Measurements from ENCODE around the gene KIAA2012. TPM values are rescaled to one million over a fixed set of nuclear protein-coding genes. Genes with fewer than 3 reads are reported as not detected.

Gene KIAA2012
- total RNA-seq, 1 donor from 2014 or later, result not detected

GRCh38 chr2:202108345-202108744 is 35.3 kb downstream of the KIAA2012 start:
- no peak for DNase-seq (ENCODE audit: low spot score)
- intact Hi-C loops (cut with DNase I), result no loop called here

DNA sequence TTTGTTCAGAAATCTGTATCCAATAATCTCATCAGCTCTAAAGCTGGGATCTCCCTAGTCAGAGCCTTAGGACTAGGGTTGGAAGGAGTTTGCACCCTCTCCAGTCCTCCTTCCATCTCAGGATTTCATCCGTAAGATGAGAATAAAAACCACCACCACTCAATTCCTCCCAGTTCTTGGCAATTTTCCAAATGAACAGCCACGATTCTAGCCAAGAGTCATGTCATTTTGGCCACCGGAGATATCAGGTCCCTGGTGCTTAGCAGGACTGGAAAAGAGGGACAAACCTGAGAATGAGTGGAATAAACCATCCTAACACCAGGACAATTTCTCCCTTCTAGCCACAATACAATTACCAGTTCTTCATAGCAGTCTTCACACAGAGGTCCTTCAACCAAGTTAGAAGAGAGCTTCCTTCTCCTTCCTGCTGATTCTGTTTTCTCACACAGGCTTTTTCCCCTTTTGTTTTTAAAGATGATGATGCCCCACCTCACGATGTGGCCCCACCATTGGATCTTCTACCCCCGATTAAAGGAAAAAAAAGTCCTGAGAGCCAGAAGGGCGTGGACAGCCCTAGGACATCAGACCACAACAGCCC is 36.2 kb downstream of the KIAA2012 start:
- intact Hi-C loops (cut with DNase I), result no loop called here
- DNase-seq (ENCODE audit: low spot score), result no peak

- DNase-seq (ENCODE audit: low spot score), result no peak
- intact Hi-C loops (cut with DNase I), result loop anchor here (5.0 kb wide), 1 partner anchor 63 kb away; no protein-coding TSS in a partner anchor
These were observed 36.7 kb downstream of the KIAA2012 start for GRCh38 chr2:202109737-202110184.

DNA sequence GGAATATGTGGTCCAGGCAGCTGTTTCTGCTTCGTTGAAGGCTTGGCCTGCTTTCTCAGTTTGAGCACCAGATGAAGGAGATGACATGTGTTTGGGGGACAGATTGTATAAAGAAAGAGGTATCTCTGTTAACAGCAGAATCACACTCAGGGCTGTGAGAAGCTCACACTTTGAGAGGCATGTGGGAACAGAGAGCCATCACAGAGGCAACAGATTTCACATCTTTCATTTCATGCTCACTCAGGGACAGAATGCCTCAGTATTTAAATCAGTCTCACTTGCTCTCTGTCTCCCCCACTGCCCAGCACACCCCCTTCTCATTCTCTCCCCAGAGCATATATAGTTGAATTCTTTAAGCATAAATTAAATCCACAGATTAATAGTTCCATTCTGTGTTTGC is 37.4 kb downstream of the KIAA2012 start:
- intact Hi-C loops (cut with DNase I), result loop anchor here (5.0 kb wide), 1 partner anchor 62 kb away; no protein-coding TSS in a partner anchor
- DNase-seq (ENCODE audit: low spot score), result no peak

DNA sequence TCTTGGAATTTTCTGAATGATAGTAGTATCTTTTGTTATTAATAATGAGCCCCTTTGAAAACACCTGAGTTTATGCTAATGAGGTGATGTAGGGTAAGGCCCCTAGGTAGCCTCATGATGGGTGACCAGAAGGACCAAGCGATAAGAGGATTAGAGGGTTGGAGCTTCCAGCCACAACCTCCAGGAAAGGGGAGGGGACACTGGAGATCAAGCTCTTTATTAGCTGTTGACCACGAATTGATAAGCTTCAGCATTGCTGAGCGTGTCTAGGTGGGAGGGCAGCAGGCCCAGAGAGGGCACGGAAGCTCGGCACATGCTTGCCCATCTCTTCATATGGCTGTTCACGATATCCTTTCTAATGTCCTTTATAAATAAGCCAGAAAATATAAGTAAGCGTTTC is 39.0 kb downstream of the KIAA2012 start:
- intact Hi-C loops (cut with DNase I), result loop anchor here (5.0 kb wide), 1 partner anchor 60 kb away; no protein-coding TSS in a partner anchor
- DNase-seq (ENCODE audit: low spot score), result no peak

DNA sequence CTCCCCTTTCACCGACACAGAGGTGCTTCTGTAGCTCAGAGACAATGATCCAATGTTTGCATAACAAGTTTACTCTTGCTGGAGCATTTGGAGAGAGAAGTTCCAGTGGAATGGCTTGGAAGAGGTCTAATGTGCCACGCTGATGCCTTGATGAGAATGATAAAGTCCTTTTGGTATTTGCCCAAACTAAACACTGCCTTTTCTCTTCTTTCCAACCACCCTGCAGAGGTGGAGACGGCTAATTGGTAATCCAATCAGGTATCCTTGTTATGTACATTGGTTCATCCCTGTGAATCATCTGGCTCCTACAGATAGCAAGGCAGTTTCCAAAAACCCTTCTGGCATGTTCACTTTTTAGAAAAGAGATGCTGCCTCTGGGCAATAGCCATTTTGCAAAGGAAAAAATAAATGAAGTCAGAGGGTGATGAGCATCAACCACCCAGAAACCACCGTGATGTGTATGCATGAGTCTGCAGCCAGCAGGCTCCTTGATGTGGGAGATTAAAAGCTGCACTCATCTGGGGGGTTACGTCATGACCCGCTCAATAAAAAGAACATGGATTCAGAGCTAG is 40.6 kb downstream of the KIAA2012 start:
- intact Hi-C loops (cut with DNase I), result loop anchor here (5.0 kb wide), 1 partner anchor 59 kb away; no protein-coding TSS in a partner anchor
- no peak for DNase-seq (ENCODE audit: low spot score)

DNA sequence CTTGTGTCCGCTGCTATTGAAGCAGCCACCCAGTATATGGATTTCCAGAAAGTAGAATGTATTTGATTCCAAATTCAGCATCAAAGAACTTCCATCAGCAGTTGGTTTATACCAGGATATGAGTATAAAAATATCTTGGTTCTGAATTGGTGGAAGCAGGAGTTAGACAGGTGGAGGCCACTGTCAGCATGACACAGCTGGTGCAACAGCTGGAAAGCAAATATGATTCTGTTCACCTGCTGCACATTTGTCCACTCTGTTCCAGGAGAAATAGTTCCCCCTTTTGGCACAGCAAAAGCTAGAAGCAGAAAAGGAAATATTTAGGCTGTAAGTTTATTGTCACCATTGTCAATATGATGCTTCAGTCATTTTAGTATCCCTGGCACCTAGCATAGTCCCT is 41.2 kb downstream of the KIAA2012 start:
- DNase-seq (ENCODE audit: low spot score), result no peak
- intact Hi-C loops (cut with DNase I), result loop anchor here (5.0 kb wide), 1 partner anchor 58 kb away; no protein-coding TSS in a partner anchor

GRCh38 chr2:202114795-202115194 is 41.7 kb downstream of the KIAA2012 start:
- DNase-seq (ENCODE audit: low spot score), result no peak
- intact Hi-C loops (cut with DNase I), result loop anchor here (5.0 kb wide), 1 partner anchor 58 kb away; no protein-coding TSS in a partner anchor

DNA sequence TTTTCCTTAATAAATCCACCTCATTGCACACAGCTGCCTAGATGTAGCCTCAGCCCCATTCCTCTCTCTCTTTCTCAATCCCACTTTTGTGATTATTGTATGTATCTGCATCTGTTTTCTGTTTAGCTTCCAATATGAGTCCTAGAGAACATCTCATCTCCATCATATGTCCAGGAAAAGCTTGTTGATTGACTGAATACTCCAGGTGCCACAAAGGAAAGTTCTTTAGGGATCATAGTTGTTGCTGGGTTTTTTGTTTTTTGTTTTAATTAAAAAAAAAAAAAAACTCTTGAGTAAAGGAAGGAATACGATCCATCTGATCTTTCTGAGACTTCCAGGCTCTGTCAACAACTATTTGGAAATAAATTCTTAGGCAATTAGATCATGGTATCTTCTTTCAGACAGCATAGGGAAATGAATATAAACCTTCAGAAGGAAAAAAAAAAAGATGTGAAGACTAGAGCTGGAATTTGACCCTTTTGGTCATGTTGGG is 42.5 kb downstream of the KIAA2012 start:
- intact Hi-C loops (cut with DNase I), result no loop called here
- no peak for DNase-seq (ENCODE audit: low spot score)

GRCh38 chr2:202116691-202117090 is 43.6 kb downstream of the KIAA2012 start:
- intact Hi-C loops (cut with DNase I), result no loop called here
- DNase-seq (ENCODE audit: low spot score), result no peak

DNA sequence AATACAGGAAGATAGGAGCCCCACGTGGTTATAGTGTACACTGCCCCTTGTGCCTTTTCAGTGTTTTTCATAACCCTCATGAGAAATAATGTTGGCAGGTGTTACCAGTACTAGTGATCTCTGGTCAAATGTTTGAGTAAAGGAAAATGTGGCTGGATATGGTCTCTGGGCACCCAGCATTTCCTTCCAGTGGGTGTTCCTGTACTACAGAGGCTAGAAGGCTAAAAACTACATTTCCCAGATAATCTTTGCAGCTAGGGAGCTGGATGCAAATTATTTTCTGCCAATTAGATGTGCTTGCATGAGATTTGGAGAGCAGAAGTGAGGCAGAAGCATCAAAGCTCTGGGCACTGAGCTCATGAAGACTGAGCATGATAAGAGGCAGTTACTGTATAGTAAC is 45.1 kb downstream of the KIAA2012 start:
- DNase-seq (ENCODE audit: low spot score), result no peak
- intact Hi-C loops (cut with DNase I), result no loop called here

GRCh38 chr2:202120828-202121227 is 47.8 kb downstream of the KIAA2012 start:
- DNase-seq (ENCODE audit: low spot score), result no peak
- intact Hi-C loops (cut with DNase I), result no loop called here

GRCh38 chr2:202121532-202122162 is 48.6 kb downstream of the KIAA2012 start:
- no peak for DNase-seq (ENCODE audit: low spot score)
- intact Hi-C loops (cut with DNase I), result no loop called here

GRCh38 chr2:202122163-202122540 is 49.1 kb downstream of the KIAA2012 start:
- no peak for DNase-seq (ENCODE audit: low spot score)
- intact Hi-C loops (cut with DNase I), result no loop called here

DNA sequence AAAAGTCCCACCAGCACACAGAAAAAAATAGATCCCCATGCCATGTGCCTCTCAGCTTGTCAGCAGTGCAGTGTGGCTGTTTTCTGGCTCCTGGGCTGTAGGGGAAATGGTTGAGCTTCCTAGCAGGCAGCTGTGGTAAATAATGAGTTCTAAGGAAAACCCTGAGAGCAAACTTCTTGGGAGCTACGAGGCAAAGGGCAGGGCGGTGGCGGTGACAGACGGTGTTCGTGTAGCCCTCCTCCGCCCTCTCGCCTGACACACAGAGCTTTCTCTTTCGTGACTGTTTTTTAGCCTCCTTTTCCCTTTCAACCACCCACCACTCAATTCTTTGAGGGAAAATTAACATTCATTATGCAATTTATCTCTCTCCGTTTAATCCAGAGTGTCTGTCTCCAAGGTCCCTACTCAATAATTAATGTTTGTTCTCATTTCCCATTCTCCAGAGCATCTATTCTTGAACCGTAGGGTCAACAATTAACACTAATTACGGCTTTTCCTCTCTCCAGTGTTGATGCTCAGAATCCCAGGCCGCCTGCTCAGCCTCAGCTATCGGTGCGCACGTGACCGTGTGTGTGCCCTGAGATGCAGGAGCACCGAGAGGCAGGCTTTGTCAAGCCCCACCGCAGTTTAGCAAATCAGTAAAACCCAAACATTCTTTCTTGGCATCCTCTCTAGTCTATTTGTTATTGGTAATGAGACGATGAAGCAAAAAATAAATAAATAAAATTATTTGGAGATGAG is 50.1 kb downstream of the KIAA2012 start:
- intact Hi-C loops (cut with DNase I), result no loop called here
- no peak for DNase-seq (ENCODE audit: low spot score)

DNA sequence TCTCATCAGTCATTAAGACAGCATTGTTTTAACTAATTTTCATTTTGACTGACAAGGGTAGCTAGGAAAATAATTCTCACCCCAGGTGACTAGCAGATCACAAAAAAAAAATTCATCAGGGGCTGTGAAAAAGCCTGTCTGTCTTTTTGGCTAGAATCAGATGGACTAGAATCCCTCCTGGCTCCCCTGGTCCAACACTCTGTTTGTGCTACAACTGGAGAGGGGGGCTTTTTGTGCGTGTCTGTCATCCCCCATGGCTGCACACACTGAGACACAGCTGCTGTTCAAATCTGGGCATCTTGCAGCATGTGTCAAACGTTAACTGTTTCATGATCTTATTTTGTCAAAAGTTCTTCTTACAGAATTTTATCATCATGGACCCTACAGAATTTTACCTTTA is 51.2 kb downstream of the KIAA2012 start:
- DNase-seq (ENCODE audit: low spot score), result no peak
- intact Hi-C loops (cut with DNase I), result no loop called here

DNA sequence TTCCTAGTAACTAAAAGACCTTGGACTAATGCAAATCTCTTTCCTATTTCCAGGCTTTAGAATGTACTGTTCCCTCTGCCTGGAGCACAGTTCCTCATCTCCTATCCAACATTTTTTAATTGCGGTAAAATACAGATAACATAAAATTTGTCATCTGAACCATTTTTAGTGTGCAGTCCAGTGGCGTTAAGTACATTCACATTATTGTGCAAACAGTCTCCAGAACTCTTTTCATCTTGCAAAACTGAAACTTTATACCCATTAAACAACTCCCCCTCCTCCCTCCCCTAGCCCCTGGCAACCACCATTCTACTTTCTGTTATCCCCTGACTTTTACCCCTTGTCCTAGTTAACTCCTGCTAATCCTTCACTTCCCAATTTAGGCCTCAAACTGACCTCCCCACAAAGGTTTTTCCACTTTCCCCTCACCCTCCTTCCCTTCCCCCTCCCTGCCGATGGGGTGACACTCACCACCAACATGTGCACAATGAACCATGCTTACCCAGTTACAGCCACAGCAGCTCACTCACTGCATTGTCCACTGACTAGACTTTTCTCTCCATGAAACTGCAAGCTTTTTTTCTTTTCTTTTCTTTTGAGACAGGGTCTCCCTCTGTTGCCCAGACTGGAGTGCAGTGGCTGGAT is 54.8 kb downstream of the KIAA2012 start:
- DNase-seq (ENCODE audit: low spot score), result no peak
- intact Hi-C loops (cut with DNase I), result no loop called here

DNA sequence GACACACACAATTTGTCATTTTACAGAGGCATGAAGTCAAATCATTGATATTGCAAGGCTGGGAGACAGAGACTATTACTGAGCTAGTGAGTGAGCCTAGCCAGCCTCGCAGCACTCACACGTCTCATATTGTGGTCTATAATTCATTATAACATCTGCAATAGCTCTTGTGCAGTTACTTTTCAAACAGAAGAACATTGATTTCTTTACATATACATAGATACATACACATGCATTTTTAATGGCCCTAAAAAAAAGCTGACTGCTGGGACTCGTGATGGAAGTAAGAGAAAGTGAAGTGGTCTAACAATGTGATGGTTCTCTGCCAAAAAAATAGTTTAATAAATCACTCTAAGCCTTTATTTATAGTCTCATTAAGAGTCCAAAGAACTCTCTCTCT is 56.8 kb downstream of the KIAA2012 start:
- DNase-seq (ENCODE audit: low spot score), result no peak
- intact Hi-C loops (cut with DNase I), result no loop called here

DNA sequence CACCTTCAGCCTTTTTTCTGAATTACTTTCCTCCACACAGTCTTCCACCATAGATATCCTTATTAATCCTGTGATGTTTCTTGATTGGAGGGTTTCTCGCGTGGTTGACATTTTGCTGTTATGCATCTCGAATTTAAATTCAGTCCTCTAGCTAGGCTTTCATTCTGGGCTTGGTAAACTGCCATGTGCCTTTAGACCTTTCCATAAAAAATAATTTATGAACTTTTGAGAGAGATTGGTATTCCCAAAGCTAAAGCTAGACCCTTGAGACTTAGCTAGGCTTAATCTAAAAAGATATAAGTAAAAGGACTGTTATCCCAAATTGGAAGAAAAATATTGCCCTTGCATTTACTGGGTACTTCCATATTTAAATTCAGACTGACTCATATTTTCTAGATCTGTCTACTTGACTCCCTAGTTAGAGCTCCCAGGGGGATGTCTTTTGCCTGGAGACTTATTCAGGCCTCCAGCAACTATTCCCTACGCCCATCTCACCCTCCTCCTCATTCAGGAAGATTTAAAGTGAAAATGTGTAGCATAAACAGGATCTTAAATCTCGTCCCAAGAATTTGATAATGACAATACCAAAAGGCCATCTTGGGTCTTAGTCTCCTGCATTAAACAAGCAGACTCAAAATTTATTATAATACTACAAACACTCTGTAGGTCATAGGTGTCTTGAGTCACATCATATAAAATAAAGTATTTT is 60.3 kb downstream of the KIAA2012 start:
- intact Hi-C loops (cut with DNase I), result no loop called here
- DNase-seq (ENCODE audit: low spot score), result no peak

All from cardiac septum (tissue), 1 donor.